Left forelimb (tissue), 1 donor: Measurements from ENCODE around the gene DROSHA.
"Not testable (repeated sequence)": the region's sequence is repeated elsewhere in the genome, so short reads cannot be mapped to it uniquely, and the experiment has no call there.

ENCODE experiments used
- DNase-seq: peaks from one replicate; pipeline ENCODE4 v3.0.0-alpha.2; 2018; ENCODE audit warnings: low spot score

DROSHA gene

GRCh38 chr5:31415009-31415923, 116.6 kb downstream of the DROSHA start:
- DNase-seq = no peak

- DNase-seq = no peak
Observed at GRCh38 chr5:31413030-31413812, 118.7 kb downstream of the DROSHA start.

GRCh38 chr5:31412324-31412723, 119.6 kb downstream of the DROSHA start:
- no peak for DNase-seq

GRCh38 chr5:31410089-31410488, 121.8 kb downstream of the DROSHA start:
- no peak for DNase-seq

GRCh38 chr5:31408814-31409213, 123.1 kb downstream of the DROSHA start:
- DNase-seq = no peak

GRCh38 chr5:31407921-31408693, 123.8 kb downstream of the DROSHA start:
- DNase-seq = no peak

GRCh38 chr5:31404325-31404724, 127.6 kb downstream of the DROSHA start:
- DNase-seq = no peak

- no peak for DNase-seq
Observed at GRCh38 chr5:31401691-31402090, 130.2 kb downstream of the DROSHA start.

- DNase-seq = no peak
Observed at GRCh38 chr5:31397926-31398557, 133.9 kb downstream of the DROSHA start.

GRCh38 chr5:31396611-31397295, 135.1 kb downstream of the DROSHA start:
- DNase-seq = no peak

GRCh38 chr5:31395450-31396045, 136.3 kb downstream of the DROSHA start:
- DNase-seq = not testable (repeated sequence)

- no peak for DNase-seq
Observed at GRCh38 chr5:31393126-31393525, 138.8 kb downstream of the DROSHA start.

- DNase-seq = no peak
Observed at GRCh38 chr5:31392061-31392460, 139.8 kb downstream of the DROSHA start.

GRCh38 chr5:31390256-31390655, 141.6 kb downstream of the DROSHA start:
- DNase-seq = no peak

GRCh38 chr5:31385774-31386537, 145.9 kb downstream of the DROSHA start:
- DNase-seq = no peak

GRCh38 chr5:31383734-31384133, 148.2 kb downstream of the DROSHA start:
- no peak for DNase-seq

GRCh38 chr5:31382051-31382878, 149.6 kb downstream of the DROSHA start:
- no peak for DNase-seq

GRCh38 chr5:31381299-31381698, 150.6 kb downstream of the DROSHA start:
- DNase-seq = no peak

- no peak for DNase-seq
Observed at GRCh38 chr5:31380049-31380448, 151.8 kb downstream of the DROSHA start.
